ENCODE data around the gene CORO7. TPM values are rescaled to one million over a fixed set of nuclear protein-coding genes. Genes with fewer than 3 reads are reported as not detected.
A peak's percentile ranks its signal among the peaks of the same experiment; 100 is the strongest.

The CORO7 gene
- total RNA-seq, 4 donors from 2014 or later, result 17.9 to 53.7 (median 29.7) TPM

DNA sequence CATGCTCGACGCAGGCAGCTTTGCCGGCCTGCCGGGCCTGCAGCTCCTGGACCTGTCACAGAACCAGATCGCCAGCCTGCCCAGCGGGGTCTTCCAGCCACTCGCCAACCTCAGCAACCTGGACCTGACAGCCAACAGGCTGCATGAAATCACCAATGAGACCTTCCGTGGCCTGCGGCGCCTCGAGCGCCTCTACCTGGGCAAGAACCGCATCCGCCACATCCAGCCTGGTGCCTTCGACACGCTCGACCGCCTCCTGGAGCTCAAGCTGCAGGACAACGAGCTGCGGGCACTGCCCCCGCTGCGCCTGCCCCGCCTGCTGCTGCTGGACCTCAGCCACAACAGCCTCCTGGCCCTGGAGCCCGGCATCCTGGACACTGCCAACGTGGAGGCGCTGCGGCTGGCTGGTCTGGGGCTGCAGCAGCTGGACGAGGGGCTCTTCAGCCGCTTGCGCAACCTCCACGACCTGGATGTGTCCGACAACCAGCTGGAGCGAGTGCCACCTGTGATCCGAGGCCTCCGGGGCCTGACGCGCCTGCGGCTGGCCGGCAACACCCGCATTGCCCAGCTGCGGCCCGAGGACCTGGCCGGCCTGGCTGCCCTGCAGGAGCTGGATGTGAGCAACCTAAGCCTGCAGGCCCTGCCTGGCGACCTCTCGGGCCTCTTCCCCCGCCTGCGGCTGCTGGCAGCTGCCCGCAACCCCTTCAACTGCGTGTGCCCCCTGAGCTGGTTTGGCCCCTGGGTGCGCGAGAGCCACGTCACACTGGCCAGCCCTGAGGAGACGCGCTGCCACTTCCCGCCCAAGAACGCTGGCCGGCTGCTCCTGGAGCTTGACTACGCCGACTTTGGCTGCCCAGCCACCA is 35.1 kb downstream of the CORO7 start:
- TF ChIP-seq, protein P1, sequence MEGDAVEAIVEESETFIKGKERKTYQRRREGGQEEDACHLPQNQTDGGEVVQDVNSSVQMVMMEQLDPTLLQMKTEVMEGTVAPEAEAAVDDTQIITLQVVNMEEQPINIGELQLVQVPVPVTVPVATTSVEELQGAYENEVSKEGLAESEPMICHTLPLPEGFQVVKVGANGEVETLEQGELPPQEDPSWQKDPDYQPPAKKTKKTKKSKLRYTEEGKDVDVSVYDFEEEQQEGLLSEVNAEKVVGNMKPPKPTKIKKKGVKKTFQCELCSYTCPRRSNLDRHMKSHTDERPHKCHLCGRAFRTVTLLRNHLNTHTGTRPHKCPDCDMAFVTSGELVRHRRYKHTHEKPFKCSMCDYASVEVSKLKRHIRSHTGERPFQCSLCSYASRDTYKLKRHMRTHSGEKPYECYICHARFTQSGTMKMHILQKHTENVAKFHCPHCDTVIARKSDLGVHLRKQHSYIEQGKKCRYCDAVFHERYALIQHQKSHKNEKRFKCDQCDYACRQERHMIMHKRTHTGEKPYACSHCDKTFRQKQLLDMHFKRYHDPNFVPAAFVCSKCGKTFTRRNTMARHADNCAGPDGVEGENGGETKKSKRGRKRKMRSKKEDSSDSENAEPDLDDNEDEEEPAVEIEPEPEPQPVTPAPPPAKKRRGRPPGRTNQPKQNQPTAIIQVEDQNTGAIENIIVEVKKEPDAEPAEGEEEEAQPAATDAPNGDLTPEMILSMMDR (IDR thresholded peaks at IDR 0.05), result peak in 2 of 6 experiments; percentile 21 to 39
- peak in 1 of 2 donors; percentile 8 for TF ChIP-seq POLR2A (IDR thresholded peaks at IDR 0.05)
- peaks cover 57 to 67% of the 10 kb centered on the region in 2 donors for H3K4me1 ChIP-seq
- H3K36me3 ChIP-seq, result peaks cover 0 to 12% of the 10 kb centered on the region in 2 donors
- peak overlapping the region; percentile 88 to 98 (median 92) for H3K27ac ChIP-seq
- H3K9me3 ChIP-seq, result no peaks in the 10 kb centered on the region
- peak; percentile 99 for DNase-seq
- 80 to 92% methylated on average over 8 to 21 of the region's 59 CpGs for WGBS, 2 donors
- H3K4me3 ChIP-seq (replicated peaks in 1 of 3), result no peak overlapping the region
- intact Hi-C loops (cut with DNase I), result no loop called here
- no peaks in the 10 kb centered on the region for H3K27me3 ChIP-seq

DNA sequence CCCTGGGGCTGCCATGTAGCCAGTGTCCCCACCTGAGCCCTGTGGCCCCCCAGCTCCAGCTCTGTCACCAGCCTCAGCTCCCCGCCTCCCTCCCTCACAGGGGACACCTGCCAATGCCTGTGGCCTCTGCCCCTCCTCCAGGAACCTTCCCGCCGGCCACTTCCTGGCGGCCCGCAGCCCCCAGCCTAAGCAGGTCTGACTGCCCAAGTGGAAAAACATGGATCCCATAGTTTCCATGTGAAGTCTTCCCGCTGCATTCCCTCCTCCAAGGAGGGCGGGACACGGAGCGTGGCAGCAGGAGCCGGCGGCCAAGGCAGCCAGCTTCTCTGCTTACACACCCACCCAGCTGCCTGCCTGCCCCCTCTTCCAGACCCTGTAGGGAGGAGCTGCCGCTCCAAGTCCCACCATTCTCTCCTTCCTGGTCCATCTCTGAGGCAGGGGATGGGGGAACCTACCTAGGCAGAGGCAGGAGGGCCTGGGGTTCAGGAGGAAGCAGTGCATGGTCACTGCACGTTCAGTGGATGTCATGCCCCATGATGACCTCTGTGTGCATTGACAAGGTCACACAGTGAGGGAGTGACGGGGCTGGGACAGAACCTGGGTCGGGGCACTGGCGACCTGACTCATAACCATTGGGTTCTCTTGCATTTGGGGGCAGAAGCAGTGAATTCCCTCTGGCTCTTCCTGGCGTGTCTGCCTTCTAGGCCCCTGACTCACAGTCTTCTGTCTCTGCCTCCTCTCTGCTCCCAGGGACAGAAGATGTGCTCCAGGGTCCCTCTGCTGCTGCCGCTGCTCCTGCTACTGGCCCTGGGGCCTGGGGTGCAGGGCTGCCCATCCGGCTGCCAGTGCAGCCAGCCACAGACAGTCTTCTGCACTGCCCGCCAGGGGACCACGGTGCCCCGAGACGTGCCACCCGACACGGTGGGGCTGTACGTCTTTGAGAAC is 36.0 kb downstream of the CORO7 start:
- 59 to 64% methylated on average over 14 to 17 of the region's 26 CpGs for WGBS, 2 donors
- Histone ChIP-seq H3K4me3 (replicated peaks in 1 of 3) (no peak overlapping the region), H3K27me3 (no peaks in the 10 kb centered on the region), H3K4me1 (peaks cover 66 to 76% of the 10 kb centered on the region in 2 donors), H3K36me3 (peaks cover 0 to 12% of the 10 kb centered on the region in 2 donors), H3K9me3 (no peaks in the 10 kb centered on the region), H3K27ac (peak overlapping the region; percentile 73 to 98 (median 75))
- TF ChIP-seq POLR2A (IDR thresholded peaks at IDR 0.05), result no peak
- TF ChIP-seq, protein P1 (IDR thresholded peaks at IDR 0.05), result no peak
- peak; percentile 60 to 76 for DNase-seq
- intact Hi-C loops (cut with DNase I), result no loop called here

DNA sequence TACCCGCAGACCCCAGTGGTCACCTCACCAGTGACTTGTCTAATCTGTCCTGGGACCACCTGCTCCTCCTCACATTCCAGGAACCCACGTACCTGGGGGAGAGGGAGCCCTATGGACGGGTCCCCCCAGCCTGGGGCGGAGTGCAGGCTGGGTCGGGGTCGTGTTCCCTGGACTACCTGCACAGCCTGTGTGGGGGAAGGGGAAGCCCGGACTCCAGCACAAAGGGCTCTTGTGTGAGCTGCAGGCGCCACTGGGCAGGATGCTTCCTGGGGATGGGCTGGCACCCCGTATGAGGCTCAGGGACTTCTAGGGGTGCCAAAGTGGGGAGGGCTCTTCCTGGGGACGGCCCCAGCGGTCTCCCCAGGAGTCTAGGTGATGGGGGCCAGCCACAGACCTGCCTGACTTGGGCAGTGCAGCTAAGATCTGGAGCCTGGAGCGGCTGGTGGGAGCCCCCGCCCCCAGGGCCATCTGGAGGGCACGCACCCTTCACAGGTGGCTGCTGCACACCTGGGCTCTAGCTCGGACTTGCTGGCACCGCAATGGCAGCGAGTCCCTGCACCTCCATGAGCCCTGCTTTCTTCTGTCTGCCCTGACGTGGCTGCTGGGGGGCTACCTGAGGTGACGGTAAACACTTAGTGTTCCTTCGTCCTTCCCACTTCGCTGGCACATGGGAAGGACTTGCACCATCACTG is 37.3 kb downstream of the CORO7 start:
- 91 to 92% methylated on average over 6 to 15 of the region's 21 CpGs for WGBS, 2 donors
- no peaks in the 10 kb centered on the region for H3K27me3 ChIP-seq
- peak in 1 of 2 donors; percentile 40 for DNase-seq
- H3K4me3 ChIP-seq (replicated peaks in 1 of 3), result no peak overlapping the region
- peaks cover 78 to 89% of the 10 kb centered on the region in 2 donors for H3K4me1 ChIP-seq
- H3K9me3 ChIP-seq, result no peaks in the 10 kb centered on the region
- peak overlapping the region; percentile 75 to 98 (median 93) for H3K27ac ChIP-seq
- TF ChIP-seq POLR2A (IDR thresholded peaks at IDR 0.05), result no peak
- TF ChIP-seq, protein P1 (IDR thresholded peaks at IDR 0.05), result no peak
- H3K36me3 ChIP-seq, result peaks cover 0 to 12% of the 10 kb centered on the region in 2 donors
- intact Hi-C loops (cut with DNase I), result no loop called here

DNA sequence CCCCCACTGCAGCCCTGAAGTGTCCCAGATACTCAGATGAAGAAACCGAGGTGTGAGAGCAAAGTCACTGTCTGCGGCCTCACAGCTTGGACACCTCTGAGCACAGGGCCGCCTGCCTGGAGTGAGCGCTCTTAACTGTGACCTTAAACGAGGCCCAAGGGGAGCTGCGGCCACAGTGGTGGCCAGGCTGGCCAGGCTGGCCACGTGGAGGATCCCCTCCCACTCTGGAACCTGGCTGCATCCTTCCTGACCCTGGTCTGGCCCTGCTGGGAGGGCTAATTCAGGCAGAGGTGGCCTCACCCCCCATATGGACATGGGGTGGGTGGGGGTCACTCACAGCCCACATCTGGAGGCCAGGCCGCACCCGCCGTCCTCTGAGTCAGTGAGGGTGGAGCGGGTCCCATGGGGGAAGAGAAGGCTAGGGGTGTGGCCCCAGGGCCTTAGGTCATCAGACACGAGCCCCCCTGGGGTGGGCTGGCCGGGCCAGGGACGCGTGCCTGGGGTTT is 38.2 kb downstream of the CORO7 start:
- peak overlapping the region in 2 of 3 donors; percentile 93 to 98 for H3K27ac ChIP-seq
- intact Hi-C loops (cut with DNase I), result no loop called here
- H3K36me3 ChIP-seq, result peaks cover 0 to 12% of the 10 kb centered on the region in 2 donors
- no peak for TF ChIP-seq POLR2A (IDR thresholded peaks at IDR 0.05)
- TF ChIP-seq, protein P1 (IDR thresholded peaks at IDR 0.05), result no peak
- no peaks in the 10 kb centered on the region for H3K9me3 ChIP-seq
- no peak overlapping the region for H3K4me3 ChIP-seq (replicated peaks in 1 of 3)
- 60 to 75% methylated on average over 10 to 14 of the region's 15 CpGs for WGBS, 2 donors
- H3K27me3 ChIP-seq, result no peaks in the 10 kb centered on the region
- DNase-seq, result no peak
- peaks cover 88 to 98% of the 10 kb centered on the region in 2 donors for H3K4me1 ChIP-seq
